Coronary artery (tissue), 2 donors: ENCODE measurements around the gene RAD51B.

Experiments
- DNase-seq: peaks from one replicate; pipeline ENCODE4 v3.0.0-alpha.2; 2017; ENCODE audit warnings: low spot score
- H3K27ac ChIP-seq, 2 donors: fragments of 200-600 bp; sonication (generic); one replicate each; pipeline ENCODE4 v1.5.1; 2016 to 2019
- H3K4me3 ChIP-seq: fragments of 200-600 bp; sonication (generic); 2 replicates; pipeline ENCODE4 v1.5.1; 2016; ENCODE audit warnings: mild to moderate bottlenecking, moderate library complexity
- TF ChIP-seq, protein P1 (sequence below): fragments of 200-600 bp; sonication (generic); IDR thresholded peaks from one replicate; pipeline ENCODE4 v1.5.1; 2019; ENCODE audit warnings: antibody characterized with exemption

Gene RAD51B

DNA sequence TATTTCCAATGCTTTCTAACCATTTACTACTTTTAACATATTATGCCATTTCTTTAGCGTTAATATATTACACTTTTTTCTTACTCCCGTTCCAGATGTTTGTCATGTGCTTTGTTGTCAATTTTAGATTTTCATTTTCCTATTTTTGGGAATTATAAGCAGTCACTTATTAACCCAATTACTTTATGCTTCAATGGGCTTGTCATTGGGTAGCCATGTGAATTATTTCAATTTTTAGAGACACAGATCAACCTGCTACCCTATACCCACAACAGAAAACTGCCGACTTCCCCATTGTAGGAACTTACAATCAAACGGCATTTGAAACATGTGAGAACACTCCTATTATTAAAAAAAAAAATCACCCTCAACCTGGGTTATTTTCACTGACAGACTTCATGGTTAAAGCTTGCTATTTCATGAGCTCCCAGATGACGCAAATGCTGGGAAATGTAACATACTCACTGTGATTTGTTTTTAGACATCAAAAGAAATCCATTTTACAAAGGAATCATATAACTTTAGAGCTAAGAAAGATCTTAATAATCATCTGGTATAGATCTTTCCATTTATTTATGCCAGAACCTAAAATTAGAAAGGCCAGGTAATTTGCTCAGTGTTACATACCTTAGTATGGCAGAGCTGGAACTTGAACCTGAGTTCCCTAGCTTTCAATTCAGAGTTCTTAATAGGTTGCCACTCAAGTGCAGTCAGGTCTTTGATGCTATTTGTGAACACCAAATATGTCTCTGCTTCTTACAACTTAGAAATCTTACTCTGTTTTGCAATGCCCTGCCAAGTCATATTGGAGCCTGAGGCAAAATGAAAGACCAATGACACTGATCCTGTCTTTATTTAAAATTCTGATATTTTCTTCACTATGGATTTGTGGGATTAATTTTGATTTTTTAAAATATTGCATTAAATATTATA lies 340.4 kb downstream of the RAD51B start:
- H3K4me3 ChIP-seq: no peak overlapping the region
- H3K27ac ChIP-seq: no peak overlapping the region
- DNase-seq: no peak
- TF ChIP-seq, protein P1, sequence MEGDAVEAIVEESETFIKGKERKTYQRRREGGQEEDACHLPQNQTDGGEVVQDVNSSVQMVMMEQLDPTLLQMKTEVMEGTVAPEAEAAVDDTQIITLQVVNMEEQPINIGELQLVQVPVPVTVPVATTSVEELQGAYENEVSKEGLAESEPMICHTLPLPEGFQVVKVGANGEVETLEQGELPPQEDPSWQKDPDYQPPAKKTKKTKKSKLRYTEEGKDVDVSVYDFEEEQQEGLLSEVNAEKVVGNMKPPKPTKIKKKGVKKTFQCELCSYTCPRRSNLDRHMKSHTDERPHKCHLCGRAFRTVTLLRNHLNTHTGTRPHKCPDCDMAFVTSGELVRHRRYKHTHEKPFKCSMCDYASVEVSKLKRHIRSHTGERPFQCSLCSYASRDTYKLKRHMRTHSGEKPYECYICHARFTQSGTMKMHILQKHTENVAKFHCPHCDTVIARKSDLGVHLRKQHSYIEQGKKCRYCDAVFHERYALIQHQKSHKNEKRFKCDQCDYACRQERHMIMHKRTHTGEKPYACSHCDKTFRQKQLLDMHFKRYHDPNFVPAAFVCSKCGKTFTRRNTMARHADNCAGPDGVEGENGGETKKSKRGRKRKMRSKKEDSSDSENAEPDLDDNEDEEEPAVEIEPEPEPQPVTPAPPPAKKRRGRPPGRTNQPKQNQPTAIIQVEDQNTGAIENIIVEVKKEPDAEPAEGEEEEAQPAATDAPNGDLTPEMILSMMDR: no peak

DNA sequence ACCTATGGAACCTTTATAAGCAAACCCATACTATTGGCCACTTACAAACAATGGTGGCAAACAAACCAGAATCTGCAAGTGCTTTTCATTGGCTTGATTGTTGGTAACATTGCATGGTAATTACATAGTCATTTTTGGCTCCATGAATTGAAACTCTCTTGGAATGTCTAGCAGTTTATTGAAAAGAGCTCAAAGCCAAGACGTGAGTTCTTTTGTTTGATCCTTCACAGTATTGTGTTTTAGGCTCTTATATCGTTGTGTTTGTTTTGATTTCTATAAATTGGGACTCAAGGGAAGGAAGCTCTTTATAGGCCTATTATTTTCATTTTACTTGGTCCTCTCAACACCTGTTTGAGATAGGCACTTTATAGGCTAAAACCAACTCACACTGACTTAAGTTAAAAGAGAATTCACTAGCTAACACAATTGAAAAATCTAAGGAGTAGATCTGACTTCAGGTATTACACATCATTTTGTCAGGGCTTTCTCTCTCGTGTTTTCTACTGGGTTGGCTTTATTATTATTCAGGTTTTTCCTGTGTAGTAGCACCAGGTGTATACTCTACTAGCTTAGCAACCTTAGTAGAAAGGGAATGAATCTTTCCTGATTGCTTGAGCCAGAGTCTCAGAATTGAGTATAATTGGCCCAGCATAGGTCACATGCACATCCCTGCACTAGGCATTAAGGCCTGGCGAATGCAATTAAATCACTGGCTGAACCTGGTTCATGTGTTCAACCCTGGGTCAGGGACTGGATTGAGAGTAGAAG lies 341.4 kb downstream of the RAD51B start:
- Histone ChIP-seq H3K27ac (no peak overlapping the region), H3K4me3 (no peak overlapping the region)
- DNase-seq: no peak
- TF ChIP-seq, protein P1: no peak

DNA sequence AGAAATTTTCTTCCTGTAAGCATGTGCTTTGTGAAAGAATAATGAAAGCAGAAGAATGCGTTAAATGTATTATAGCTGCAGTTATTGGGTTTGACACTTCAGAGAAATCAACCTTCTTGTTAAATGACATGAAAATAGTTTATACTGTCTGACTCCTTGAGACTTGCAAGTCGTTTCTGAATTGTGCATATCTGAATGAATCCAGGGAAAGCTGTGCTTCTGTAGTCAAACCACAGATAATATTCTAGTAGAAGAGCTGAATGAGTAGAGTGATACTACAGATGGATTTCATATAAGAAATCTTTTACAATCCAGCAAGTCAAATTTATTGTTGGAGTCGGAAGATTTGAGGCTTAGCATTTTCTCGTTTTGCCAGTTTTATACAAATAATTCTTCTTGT lies 343.3 kb downstream of the RAD51B start:
- no peak for DNase-seq
- Histone ChIP-seq H3K4me3 (no peak overlapping the region), H3K27ac (no peak overlapping the region)
- TF ChIP-seq, protein P1: no peak

DNA sequence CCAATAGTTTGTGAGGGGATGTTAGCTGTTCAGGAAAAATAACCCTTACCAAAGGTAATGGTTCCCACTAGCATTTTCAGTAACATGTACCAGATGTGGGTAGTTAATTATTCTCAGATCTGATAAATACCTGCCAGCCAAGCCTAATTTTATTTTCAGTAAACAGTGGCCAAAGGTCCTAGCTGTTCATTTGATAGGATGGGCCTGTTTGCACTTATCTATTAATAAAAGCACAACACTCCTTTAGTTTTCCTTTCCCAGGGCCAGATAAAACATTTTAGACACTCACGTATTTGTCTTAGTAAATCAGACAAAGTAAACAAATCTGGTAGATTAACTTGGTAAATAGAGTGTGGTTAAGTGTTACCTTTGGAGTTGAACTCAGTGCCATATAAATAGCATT lies 345.1 kb downstream of the RAD51B start:
- no peak for DNase-seq
- Histone ChIP-seq H3K4me3 (no peak overlapping the region), H3K27ac (peak overlapping the region in 1 of 2 donors; percentile 59)
- TF ChIP-seq, protein P1: no peak

DNA sequence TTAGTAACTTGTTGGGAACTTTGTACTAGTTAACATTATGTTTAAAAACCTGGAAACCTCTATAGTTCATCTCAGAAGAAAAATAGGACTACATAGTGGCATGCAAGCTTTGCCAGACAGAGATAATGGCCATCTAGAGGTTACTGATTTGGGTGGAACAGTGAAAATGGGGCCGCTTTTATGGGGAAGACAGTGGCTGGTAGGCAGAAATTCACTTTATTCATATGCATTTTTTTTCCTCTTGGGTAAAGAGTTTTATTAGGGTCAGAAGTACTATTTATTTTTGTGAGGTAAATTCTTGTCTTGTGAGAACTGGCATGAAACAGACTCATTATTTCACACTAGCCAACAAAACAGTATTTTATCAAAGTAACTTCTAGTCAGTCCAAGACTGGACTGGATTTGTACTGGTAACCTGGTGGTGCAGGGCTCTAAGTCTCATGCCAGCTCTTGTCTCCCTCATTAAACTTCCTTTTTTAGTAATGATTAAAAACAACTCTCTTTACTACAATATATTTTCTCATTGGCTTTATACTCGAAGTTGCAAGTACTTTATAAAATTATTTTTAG lies 345.8 kb downstream of the RAD51B start:
- no peak for DNase-seq
- Histone ChIP-seq H3K4me3 (no peak overlapping the region), H3K27ac (no peak overlapping the region)
- TF ChIP-seq, protein P1: no peak

DNA sequence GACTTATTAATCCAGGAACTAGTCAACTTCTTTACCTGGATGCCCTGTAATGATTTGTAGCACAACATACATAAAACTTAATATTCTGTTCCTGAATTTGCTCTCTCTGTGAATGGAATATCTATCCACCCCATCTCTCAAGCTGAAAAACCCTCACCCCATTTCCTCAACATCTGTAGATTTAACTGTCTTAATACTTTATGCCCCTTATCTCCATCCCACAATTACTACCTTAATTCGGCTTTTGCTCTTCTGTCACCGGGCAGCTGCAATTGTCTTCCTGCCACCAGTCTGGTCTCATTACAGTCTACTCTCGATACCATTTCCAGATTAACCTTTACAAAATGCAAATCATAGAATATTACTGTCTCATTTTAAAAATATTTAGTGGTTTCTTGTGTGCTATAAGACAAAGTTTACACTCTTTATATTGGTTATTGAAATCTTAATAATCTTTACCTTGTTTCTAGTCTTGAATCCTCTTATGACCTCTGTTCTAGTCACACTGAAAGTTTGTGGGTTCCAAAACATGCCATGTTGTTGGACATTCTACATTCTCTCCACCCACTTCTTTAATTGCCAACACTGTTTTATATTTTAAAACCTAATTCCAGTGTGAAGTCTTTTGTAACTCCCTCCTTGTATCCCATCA lies 347.3 kb downstream of the RAD51B start:
- DNase-seq: no peak
- TF ChIP-seq, protein P1: no peak
- H3K27ac ChIP-seq: no peak overlapping the region
- no peak overlapping the region for H3K4me3 ChIP-seq
